HG03095 (cell line): ENCODE data around the gene SYCN.

Experiments used
- ATAC-seq: cut with Tn5 transposase; IDR thresholded peaks from one replicate; pipeline ENCODE4 v1.9.1; 2021; ENCODE audit warnings: moderate library complexity; ENCODE audit not compliant: unreplicated experiment

SYCN gene

DNA sequence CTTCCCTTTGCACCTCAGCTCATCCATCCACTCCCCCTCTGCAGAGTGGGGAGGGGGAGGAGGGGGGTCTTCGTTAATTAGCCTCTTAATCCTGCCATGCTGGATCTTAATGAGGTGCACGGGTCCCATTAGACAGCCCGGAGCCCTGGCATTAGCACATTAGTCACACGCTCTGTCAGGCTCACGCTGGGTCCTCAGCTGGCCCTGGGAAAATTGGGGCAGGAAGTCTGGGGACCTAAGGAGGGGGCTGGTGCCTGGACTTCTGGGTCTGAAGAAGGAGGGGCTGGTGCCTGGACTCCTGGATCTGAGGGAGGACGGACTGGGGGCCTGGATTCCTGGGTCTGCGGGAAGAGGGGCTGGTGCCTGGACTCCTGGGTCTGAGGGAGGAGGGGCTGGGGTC, 7.7 kb downstream of the SYCN start:
- no peak for ATAC-seq

DNA sequence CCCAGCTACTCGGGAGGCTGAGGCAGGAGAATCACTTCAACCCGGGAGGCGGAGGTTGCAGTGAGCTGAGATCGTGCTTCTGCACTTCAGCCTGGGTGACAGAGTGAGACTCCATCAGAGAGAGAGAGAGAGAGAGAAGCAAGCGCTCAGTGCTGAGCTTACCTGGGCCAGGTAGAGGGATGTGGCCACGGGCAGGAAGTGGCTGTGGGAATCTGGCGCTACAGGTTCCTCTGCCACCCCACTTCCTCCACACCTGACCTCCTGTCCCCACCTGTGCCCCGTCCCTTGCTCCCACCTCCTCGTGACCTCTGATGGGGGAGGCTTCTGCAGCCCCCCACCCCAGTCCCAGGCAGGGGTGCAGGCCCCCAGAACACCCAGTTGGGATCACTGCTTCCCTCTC, 8.3 kb downstream of the SYCN start:
- ATAC-seq, result no peak

DNA sequence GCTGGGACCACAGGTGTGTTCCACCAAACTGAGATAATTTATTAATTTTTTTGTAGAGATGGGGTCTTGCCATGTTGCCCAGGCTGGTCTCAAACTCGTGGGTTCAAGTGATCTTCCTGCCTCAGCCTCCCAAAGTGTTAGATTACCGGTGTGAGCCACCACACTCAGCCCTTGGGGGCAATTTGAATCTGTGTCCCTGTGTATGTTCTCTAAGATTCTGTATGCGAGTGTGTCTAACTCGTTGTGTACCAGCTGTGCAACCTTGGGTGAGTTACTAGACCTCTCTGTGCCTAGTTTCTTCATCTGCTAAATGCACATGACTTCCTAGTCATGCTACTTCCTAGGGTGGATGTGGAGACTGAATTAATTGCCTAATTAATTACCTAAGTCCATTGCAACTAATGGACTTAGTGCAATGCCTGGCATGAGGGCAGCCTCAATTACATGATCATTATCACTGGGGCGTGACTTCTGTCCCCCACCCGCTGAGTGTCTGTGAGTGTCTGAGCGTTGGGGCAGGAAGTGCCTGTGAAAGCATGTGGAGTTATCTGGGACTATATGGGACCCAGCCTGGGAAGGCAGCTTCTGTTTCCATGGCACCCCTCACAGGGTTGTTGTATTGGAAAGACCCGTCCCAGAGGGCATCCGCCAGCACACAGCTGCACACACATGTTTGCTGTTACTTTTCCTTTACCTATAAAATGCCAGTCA, 9.1 kb downstream of the SYCN start:
- ATAC-seq, result no peak

DNA sequence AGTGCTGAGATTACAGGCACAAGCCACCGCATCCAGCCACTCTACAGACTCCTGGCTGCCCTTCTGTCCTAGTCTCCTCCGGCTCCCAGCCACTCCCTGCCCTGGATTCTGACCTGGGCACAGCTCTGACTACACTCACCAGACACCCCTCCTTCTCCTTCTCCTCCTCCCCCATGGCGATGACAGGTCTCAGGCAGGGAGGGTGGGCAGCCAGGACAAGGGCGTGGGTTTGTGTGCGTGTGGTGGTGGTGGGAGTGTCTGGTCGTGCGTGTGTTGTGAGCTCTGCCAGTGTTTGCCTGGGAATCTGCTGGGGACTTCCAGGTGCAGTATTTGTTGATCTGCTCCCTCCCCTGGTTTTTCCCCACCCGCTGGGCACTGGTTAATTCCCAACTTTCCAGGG, 10.3 kb downstream of the SYCN start:
- no peak for ATAC-seq

DNA sequence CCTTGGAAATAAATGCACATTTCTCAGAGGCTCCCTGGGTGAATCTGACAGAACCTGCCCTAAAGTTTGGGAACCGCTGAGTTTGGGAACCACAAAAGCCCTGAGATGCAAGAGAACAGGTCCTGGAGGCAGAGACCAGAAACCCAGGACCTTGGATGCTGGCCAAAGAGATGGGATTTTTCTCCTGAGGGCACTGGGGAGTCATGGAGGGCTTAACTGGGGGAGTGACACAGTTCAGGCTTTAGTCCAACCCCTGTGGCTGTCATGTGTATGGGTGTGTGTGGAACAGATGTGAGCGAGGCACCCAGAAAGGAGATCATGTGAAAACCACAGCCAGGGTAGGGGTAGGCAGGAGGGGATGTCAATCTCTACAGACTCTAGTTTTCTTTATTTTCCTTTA, 11.2 kb downstream of the SYCN start:
- no peak for ATAC-seq

DNA sequence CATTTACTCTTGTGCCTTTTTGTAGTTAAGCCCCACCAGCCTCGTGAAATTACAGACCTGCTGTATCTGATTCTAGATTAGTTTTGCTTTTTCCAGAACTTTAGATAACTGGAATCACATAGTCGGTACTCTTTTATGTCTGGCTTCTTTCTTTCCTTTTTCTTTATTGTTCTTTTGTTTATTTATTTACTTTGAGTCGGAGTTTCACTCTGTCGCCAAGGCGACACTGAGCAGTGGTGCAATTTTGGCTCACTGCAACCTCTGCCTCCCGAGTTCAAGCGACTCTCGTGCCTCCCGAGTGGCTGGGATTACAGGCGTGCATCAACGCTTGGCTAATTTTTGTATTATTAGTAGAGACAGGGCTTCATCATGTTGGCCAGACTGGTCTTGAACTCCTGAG, 13.3 kb downstream of the SYCN start:
- ATAC-seq, result no peak

DNA sequence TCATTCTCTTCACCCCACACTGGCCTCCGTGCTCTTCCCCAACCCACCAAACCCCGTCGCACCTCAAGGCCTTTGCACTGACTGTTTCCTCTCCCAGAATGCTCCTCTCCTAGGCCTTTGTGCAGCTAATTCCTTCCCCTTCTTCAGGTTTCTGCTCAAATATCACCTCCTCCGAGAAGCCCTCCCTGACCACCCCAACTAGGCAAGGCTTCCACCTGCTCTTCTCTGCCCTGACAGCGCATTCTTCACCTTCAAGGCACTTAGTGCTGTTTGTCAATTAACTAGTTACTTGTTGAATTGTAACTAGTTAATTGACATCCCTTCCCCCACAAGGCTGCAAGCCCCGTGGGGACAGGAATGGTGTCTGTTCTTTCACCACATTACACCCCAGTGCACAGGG, 15.1 kb downstream of the SYCN start:
- no peak for ATAC-seq

DNA sequence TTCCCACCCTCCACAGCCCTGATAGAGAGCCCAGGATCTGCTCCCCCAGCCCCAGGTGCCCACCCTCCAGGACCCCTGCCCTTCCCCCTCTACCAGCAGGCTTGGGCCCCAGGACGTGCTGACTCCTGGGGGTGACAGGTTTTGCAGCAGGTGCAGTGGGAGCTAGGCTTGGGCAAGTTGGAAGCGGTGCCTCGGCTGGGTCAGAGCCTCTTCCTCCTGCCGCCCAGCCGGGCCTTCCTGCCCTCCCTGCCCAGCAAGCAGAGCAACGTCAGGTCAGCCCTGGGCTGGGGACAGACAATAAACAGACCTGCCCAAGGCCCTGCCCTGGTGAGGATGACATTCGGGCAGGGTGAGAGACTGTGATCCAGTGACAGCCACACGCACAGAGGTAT, 16.5 kb downstream of the SYCN start:
- no peak for ATAC-seq

DNA sequence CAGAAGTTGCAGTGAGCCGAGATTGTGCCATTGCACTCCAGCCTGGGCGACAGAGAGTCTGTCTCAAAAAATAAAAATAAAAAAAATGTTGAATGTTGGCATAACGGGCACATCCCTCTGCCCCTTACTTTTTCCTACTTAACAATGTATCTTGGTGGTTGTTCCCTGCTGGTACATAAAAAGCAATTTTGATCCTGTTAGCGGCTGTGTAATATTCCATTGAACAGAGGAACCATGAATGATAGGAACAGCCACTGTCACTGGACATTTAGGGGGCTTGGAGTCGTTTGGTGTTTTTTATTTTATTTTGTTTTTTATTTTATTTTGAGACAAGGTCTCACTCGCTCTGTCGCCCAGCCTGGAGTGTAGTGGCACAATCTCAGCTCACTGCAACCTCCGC, 17.7 kb downstream of the SYCN start:
- no peak for ATAC-seq

DNA sequence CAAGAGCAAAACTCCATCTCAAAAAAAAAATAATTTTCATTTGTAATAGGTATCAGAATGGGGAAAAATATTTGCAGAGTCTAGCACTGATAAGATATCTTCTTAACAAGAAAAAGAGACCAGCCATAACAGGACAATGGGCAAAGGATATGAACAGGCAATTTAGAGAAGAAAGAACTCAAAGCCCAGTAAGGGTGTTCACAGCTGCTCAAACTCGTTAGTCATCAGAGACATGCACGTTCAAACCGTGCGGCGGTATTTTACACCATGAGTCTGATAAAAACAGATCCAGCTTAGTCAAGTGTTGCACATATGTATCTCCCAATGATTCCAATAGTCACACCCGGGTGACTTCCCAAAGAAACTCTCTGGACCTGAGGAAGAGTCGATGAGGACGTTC, 21.0 kb downstream of the SYCN start:
- ATAC-seq, result no peak

DNA sequence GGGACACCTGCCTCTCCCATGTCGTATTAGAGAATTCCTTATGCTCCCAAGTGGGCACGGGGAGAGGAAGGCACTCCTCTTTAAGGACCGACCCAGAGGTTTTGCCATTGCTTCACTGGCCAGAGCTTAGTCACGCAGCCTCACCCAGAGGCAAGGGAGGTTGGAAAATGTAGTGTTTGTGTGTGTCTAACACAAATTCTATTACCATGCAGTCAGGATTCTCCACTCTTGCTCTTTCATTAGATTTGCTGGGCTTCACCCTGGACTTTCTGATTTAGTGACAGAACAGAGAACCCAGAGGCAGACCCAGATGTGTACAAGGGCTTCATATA, 21.9 kb downstream of the SYCN start:
- no peak for ATAC-seq

DNA sequence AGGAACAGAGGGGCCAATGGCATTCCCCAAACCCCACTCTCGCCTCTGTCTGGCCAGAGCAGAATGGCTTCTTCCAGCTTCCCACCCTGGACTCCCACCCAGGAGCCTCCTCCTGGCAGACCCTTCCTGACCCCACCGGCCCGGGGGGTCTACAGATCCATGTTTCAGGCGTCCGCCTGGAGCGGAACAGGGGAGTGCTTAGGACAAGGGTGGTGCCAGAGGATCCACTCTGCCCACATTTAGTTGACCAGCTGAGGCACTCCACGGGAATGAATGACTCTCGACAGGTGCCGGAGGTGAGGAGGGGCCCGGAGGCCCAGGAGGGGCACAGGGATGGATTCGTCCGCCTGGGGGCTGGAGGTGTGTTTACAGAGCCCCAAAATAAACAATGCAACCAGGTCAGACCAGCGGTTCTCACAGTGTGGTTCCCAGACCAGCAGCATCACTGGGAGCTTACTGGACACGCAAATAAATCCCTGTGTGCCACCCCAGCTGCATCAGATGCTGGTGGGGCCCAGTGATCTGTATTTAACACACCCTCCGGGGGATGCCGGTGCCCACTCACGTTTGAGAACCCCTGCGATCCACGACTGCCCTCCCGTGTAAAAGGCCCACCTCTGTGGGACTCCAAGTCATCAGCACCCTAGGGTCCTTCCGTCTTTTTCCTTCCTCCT, 22.4 kb downstream of the SYCN start:
- ATAC-seq, result no peak

DNA sequence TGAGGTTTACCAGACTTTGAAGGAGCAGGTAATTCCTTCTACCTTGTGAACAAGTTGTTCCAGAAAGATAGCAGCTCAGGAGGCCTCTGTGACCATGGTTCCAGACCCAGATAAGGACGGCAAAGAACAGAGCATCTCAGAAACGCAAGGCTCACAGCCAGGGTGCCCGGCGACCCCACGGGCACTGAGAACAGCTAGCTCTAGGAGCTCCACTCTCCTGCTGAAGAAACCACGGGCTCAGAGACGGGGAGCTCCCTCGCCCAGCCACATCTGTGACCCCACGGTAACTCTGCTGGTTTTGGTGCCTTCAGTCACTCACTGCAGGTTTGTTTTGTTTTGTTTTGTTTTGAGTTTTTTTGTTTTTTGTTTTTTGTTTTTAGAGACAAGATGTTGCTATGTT, 23.3 kb downstream of the SYCN start:
- ATAC-seq, result no peak

DNA sequence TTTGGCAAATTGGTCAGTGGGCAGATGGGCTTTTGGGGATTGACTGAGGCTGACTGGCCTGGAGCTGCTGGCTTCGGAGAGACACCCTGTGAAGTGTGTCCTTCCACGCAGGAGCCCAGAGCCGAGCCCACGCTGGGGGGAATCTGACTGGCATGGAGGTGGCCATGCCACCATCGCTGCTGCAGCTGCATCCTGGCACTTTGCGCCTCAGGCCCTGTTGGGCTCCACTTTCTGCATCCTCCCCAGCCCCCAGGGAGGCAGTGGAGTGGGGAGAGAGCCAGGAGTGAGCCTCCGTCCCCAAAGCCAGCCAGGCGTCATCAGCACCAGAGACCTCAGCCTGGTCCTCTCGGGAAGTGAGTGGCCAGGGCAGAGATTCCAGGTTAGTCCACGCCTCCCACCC, 24.3 kb downstream of the SYCN start:
- no peak for ATAC-seq

DNA sequence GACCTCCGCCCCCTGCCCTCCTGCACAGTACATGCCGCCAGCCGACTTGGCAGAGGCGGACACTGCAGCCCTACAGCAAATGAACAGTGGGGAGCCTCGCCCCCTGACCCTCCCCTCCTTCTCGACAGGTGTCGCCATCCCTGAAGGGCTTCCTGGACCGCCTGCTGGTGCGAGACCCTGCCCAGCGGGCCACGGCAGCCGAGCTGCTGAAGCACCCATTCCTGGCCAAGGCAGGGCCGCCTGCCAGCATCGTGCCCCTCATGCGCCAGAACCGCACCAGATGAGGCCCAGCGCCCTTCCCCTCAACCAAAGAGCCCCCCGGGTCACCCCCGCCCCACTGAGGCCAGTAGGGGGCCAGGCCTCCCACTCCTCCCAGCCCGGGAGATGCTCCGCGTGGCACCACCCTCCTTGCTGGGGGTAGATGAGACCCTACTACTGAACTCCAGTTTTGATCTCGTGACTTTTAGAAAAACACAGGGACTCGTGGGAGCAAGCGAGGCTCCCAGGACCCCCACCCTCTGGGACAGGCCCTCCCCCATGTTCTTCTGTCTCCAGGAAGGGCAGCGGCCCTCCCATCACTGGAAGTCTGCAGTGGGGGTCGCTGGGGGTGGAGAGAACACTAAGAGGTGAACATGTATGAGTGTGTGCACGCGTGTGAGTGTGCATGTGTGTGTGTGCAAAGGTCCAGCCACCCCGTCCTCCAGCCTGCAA, 25.6 kb downstream of the SYCN start:
- no peak for ATAC-seq

DNA sequence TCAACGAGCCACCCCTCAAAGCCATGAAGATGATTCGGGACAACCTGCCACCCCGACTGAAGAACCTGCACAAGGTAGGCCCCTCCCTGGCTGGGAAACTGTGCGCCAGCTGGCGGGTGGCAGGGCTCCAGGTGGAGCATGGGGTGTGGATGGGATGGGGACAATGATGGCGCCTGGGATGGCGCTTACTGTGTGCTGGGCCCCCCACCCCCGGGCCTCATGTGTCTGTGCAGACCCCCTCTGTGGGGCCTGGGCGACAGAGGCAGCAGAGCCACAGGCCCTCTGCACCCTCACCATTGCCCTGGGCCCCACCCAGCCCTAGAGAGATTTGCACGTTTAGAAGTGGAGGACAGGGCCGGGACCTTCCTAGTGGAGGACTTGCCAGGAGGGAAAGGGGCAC, 26.3 kb downstream of the SYCN start:
- ATAC-seq, result no peak

DNA sequence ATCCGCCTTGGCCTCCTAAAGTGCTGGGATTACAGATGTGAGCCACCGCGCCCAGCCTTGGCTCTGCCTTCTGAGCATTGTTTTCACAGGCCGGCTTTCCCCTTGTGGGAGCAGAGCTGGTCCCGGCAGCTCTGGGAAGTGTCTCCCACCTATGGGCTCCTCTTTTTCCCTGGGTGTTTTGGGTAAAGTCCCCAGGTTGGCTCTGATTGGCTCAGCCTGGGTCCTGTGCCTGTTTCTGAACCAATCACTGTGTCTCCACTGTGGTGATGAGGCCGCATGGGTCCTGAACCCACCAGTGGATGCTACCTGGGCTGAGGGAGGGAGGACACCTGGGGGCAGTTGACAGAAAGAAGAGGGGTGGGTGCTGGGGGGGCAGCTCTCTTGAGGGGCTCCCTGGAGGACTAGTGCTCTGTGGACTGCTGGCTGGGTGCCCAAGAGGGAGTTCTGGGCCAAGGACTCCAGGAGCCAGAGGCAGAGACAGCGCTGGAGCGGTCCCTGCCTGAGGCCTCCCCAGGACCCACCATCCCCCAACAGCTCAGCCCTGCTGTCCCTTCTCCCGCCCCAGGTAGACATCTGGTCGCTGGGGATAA, 26.9 kb downstream of the SYCN start:
- no peak for ATAC-seq

DNA sequence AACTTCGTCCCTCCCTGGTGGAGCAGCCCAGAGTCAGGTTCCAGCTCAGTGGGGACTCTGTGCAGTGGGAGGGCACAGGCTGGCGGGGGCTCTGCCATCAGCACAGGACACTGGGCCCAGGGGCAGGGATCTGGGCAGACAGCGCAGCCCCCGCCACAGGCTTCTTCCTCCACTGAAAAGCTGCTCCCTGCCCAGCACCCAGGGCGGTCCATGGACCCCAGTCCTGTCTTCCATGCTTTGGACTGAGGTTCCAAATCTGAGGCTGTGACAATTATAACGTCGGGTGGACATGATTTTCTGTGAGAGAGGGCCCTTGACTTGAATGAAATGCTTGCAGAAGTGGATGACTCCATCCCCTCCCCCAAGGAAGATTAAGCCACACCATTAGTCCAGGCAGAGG, 28.5 kb downstream of the SYCN start:
- no peak for ATAC-seq

DNA sequence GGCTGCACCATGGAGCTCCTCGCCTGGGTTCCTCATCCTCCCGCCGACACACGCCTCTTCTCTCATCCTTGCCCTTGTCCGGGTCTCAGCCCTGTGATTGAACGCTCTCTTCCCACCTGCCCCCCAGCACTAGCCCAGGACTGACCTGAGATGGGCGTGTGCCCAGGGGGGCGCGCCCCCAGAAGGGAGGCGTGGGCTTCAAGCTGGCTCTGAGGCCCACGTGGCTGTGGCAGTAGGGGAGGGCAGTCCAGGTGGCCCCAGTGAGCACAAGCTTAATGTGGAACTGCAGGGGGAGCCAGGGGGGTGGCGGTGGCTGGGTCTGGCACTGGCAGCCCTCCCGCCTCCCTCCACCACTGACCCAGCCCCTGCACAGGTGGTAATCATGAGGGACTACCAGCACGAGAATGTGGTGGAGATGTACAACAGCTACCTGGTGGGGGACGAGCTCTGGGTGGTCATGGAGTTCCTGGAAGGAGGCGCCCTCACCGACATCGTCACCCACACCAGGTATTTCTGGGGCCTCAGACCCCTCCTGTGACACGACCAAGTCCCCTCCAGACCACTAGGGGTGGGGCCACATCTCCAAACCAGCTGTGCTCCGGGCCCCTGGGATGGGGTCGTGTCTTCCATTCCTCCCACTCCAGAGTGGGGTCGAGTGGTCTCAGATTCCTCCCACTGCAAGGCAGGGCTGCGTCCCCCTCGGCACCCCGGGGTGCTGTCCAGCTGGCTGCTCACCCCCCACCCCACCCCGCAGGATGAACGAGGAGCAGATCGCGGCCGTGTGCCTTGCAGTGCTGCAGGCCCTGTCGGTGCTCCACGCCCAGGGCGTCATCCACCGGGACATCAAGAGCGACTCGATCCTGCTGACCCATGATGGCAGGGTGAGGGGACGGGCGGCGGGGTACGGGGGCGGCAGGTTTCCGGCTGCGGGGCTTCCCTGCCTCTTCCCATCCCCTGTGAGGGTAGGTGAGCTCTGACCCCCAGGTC, 29.2 kb downstream of the SYCN start:
- no peak for ATAC-seq

DNA sequence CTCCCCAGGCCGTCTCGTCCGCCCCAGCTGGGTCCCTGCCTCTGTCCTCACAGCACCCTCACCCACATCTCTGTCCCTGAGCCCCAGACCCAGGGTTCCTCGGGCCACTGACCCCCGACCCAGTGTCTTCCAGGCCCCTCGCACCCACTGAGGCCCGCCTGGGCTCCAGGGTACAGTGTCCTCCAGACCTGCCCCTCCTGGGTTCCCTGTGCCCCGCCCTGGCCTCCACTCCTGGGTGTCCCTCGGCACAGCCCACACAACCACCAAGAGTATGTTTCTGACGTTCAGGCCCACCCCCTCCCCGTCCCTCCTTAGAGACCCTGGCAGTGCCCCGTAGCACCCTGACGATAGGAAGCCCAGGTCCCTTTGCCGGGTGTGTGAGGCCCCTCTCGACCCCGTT, 29.9 kb downstream of the SYCN start:
- no peak for ATAC-seq

DNA sequence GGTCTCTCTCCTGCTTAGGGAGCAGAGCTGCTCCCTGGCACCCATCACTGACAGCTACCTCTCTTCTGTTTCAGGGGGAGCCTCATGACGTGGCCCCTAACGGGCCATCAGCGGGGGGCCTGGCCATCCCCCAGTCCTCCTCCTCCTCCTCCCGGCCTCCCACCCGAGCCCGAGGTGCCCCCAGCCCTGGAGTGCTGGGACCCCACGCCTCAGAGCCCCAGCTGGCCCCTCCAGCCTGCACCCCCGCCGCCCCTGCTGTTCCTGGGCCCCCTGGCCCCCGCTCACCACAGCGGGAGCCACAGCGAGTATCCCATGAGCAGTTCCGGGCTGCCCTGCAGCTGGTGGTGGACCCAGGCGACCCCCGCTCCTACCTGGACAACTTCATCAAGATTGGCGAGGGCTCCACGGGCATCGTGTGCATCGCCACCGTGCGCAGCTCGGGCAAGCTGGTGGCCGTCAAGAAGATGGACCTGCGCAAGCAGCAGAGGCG, 30.5 kb downstream of the SYCN start:
- ATAC-seq, result no peak
